Endothelial cell of umbilical vein (primary cell): ENCODE data around the gene COLQ. TPM values are rescaled to one million over a fixed set of nuclear protein-coding genes. Genes with fewer than 3 reads are reported as not detected.

Experiments
- BruUV-seq: library from RNA; stranded (reverse); fragments of 400-500 nt; replicated peaks from 2 replicates; lab custom pipeline; 2021; lab: Mats Ljungman, UMichigan
- CTCF ChIA-PET: fragments of 300-600, 350-600 bp; sonication (Branson Sonifier 250); formaldehyde crosslinking; loops from one replicate; lab custom pipeline; 2021; ENCODE audit warnings: antibody characterized with exemption, inconsistent platforms; lab: Charles Lee
- POLR2A ChIA-PET: fragments of 300-600, 350-600 bp; sonication (Branson Sonifier 250); formaldehyde crosslinking; loops from one replicate; lab custom pipeline; 2021; ENCODE audit warnings: antibody characterized with exemption, inconsistent platforms; lab: Charles Lee
- DNase-seq: peaks from one replicate; pipeline ENCODE4 v3.0.0-alpha.2; 2011; ENCODE audit warnings: low read depth, low spot score
- FAIRE-seq: peaks from 2 replicates; lab custom pipeline; 2011; peaks lifted over from hg19 to GRCh38; lab: Jason Lieb, UNC
- H2AFZ ChIP-seq: 2 replicates; pipeline ENCODE4 v1.6.0; 2012; ENCODE audit warnings: low read depth, low read length, control low read depth, inconsistent platforms
- H3K27ac ChIP-seq: 2 replicates; pipeline ENCODE4 v1.5.1; 2011; ENCODE audit warnings: low read depth, mild to moderate bottlenecking, control low read depth, low read length, moderate library complexity; ENCODE audit not compliant: insufficient read depth
- H3K27me3 ChIP-seq, 2 experiments: 2 replicates each; pipeline versions ENCODE4 v1.6.0 to v1.6.1; 2011; ENCODE audit warnings: low read length in 2 of 2, mixed read lengths in 1 of 2; ENCODE audit not compliant: control insufficient read depth in 2 of 2, insufficient read depth in 2 of 2
- H3K36me3 ChIP-seq, 2 experiments: 2 replicates in 1 of 2; 3 replicates in 1 of 2; pipeline ENCODE4 v1.5.1; 2011; ENCODE audit warnings: low read length in 2 of 2, mild to moderate bottlenecking in 1 of 2, moderate library complexity in 1 of 2; ENCODE audit not compliant: control insufficient read depth in 2 of 2, insufficient read depth in 2 of 2; ENCODE audit errors: extremely low read depth in 1 of 2
- H3K4me1 ChIP-seq: 3 replicates; pipeline ENCODE4 v1.5.1; 2011; ENCODE audit warnings: mild to moderate bottlenecking, low read length; ENCODE audit not compliant: control insufficient read depth, insufficient read depth; ENCODE audit errors: extremely low read depth
- H3K4me2 ChIP-seq: 2 replicates; pipeline ENCODE4 v1.6.1; 2011; ENCODE audit warnings: low read length, control low read depth, mixed read lengths; ENCODE audit not compliant: insufficient read depth
- H3K4me3 ChIP-seq, 3 experiments: fragments of 200-600 bp in 1 of 3; sonication (generic), shearing (Covaris generic) in 1 of 3; replicated peaks in 1 of 3; 2 replicates each; pipeline ENCODE4 v1.5.1; 2011 to 2016; ENCODE audit warnings: control low read depth in 3 of 3, low read length in 3 of 3, mild to moderate bottlenecking in 2 of 3, inconsistent platforms in 1 of 3, low read depth in 1 of 3, moderate library complexity in 1 of 3; ENCODE audit not compliant: insufficient read depth in 1 of 3
- H3K79me2 ChIP-seq: 2 replicates; pipeline ENCODE4 v1.6.0; 2012; ENCODE audit warnings: low read length, inconsistent platforms; ENCODE audit not compliant: control insufficient read depth, insufficient read depth
- H3K9ac ChIP-seq: replicated peaks from 2 replicates; pipeline ENCODE3; 2011; ENCODE audit warnings: low read length, control low read depth; ENCODE audit not compliant: insufficient read depth; ENCODE audit errors: extremely low read depth
- H3K9me1 ChIP-seq: replicated peaks from 3 replicates; pipeline ENCODE4 v1.6.0; 2011; ENCODE audit warnings: mild to moderate bottlenecking, low read length; ENCODE audit not compliant: control insufficient read depth, insufficient read depth; ENCODE audit errors: extremely low read depth
- H3K9me3 ChIP-seq: replicated peaks from 2 replicates; pipeline ENCODE4 v1.5.1; 2012; ENCODE audit warnings: low read length, inconsistent platforms; ENCODE audit not compliant: control insufficient read depth, insufficient read depth
- H4K20me1 ChIP-seq: replicated peaks from 2 replicates; pipeline ENCODE3; 2011; ENCODE audit warnings: mild to moderate bottlenecking, low read length; ENCODE audit not compliant: control insufficient read depth, insufficient read depth; ENCODE audit errors: extremely low read depth
- CTCF ChIP-seq, 2 donors: IDR thresholded peaks; 1 replicate in 1 of 2; 2 replicates in 1 of 2; pipeline ENCODE4 v1.5.1; 2011; ENCODE audit warnings: low read length in 2 of 2, mild to moderate bottlenecking in 2 of 2, moderate library complexity in 2 of 2, control low read depth in 1 of 2, inconsistent platforms in 1 of 2, low read depth in 1 of 2; ENCODE audit not compliant: insufficient read depth in 1 of 2; ENCODE audit errors: extremely low read depth in 1 of 2
- EZH2 ChIP-seq: IDR thresholded peaks from 2 replicates; pipeline ENCODE4 v1.6.1; 2012; ENCODE audit warnings: borderline replicate concordance, low read depth, mild to moderate bottlenecking, moderate library complexity, low read length, inconsistent platforms; ENCODE audit not compliant: severe bottlenecking
- FOS ChIP-seq: IDR thresholded peaks from 2 replicates; pipeline ENCODE4 v1.6.1; 2011; ENCODE audit warnings: mild to moderate bottlenecking, low read length, moderate library complexity, borderline replicate concordance; ENCODE audit not compliant: insufficient read depth
- JUN ChIP-seq: IDR thresholded peaks from 2 replicates; pipeline ENCODE4 v1.6.1; 2011; ENCODE audit warnings: borderline replicate concordance, low read depth; ENCODE audit not compliant: insufficient read length, insufficient read depth
- MYC ChIP-seq: IDR thresholded peaks from one replicate; pipeline ENCODE4 v1.6.1; 2011; ENCODE audit warnings: mild to moderate bottlenecking, low read depth, low read length
- POLR2A ChIP-seq: IDR thresholded peaks from 2 replicates; pipeline ENCODE4 v1.6.1; 2012; ENCODE audit warnings: low read depth, mild to moderate bottlenecking, control low read depth, low read length
- dilution Hi-C: fragments of 300-500 bp; cut with MboI; formaldehyde crosslinking; loops from one replicate; pipeline ENCODE4 v1.15.0; 2019; ENCODE audit warnings: low sequenced_read_pairs; ENCODE audit not compliant: extremely low pct_ligation_motif_present
- intact Hi-C: fragments of 100-400 bp; cut with micrococcal nuclease; formaldehyde crosslinking; loops from one replicate; pipeline ENCODE4 v1.10.0; 2022
- polyA plus RNA-seq, 4 experiments: library from polyadenylated mRNA; depleted of rRNA in 3 of 4; stranded (reverse) in 3 of 4; unstranded in 1 of 4; fragments of >200 nt; gene quantifications; 2 replicates each; pipeline versions ENCODE4 v1.2.1 to v1.2.3, GENCODE V29; 2011 to 2012; ENCODE audit warnings: missing spikeins in 1 of 4
- total RNA-seq: library from RNA; stranded (reverse); gene quantifications from 2 replicates; pipeline ENCODE4 v1.2.3, GENCODE V29; 2021
- TF ChIP-seq, protein P1 (sequence below): IDR thresholded peaks from 2 replicates; pipeline ENCODE4 v1.6.1; 2011; ENCODE audit not compliant: insufficient read depth, insufficient read length

Gene COLQ
- total and polyA plus RNA-seq, 2 donors (not counting 3 experiments of a cell fraction or from before 2014, with no cell fraction given), result 2.0 to 2.3 TPM

GRCh38 chr3:15440891-15441290, 80.6 kb downstream of the COLQ start:
- peak overlapping the region; percentile 57 for H3K27ac ChIP-seq
- H3K9ac ChIP-seq, result no peak overlapping the region
- peak overlapping the region; percentile 48 for H3K4me2 ChIP-seq
- no peaks in the 10 kb centered on the region for H3K9me3 ChIP-seq
- intact Hi-C loops, result loop anchor here (1.0 kb wide), 1 partner anchor 14 kb away; the partner anchor contains the start of genes EAF1 and METTL6
- TF ChIP-seq CTCF (IDR thresholded peaks at IDR 0.05; ENCODE audit: extremely low read depth in 1 of 2, insufficient read depth in 1 of 2, low read depth in 1 of 2, low read length in 2 of 2) (no peak), POLR2A (no peak), JUN (peak; percentile 61), FOS (peak; percentile 68), MYC (peak; percentile 38), EZH2 (no peak)
- TF ChIP-seq, protein P1, sequence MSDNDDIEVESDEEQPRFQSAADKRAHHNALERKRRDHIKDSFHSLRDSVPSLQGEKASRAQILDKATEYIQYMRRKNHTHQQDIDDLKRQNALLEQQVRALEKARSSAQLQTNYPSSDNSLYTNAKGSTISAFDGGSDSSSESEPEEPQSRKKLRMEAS, result peak; percentile 84
- BruUV-seq, result no TSS peak
- H3K9me1 ChIP-seq, result no peaks in the 10 kb centered on the region
- ChIA-PET CTCF (interaction anchor here (0.8 to 1.5 kb wide), 5 partner anchors 18 to 238 kb away, joined by 3 to 7 read pairs (median 4); no protein-coding TSS in a partner anchor), POLR2A (interaction anchor here (0.7 kb wide), 1 partner anchor 801 kb away, joined by 3 read pairs; no protein-coding TSS in a partner anchor)
- no peaks in the 10 kb centered on the region for H3K27me3 ChIP-seq
- dilution Hi-C loops, result no loop called here
- H4K20me1 ChIP-seq, result no peaks in the 10 kb centered on the region
- no peak overlapping the region for H2AFZ ChIP-seq
- peaks cover 22% of the 10 kb centered on the region for H3K4me1 ChIP-seq
- FAIRE-seq, result peak; percentile 84
- peak; percentile 67 for DNase-seq
- peaks cover 14 to 17% of the 10 kb centered on the region in 2 experiments for H3K36me3 ChIP-seq
- H3K4me3 ChIP-seq, result no peak overlapping the region
- H3K79me2 ChIP-seq, result no peaks in the 10 kb centered on the region
